Ishikawa (cell line): ENCODE measurements around the gene POLD2.

ENCODE experiments used
- CEBPB ChIP-seq: IDR thresholded peaks from 2 replicates; pipeline ENCODE4 v1.6.1; 2012
- CREB1 ChIP-seq: IDR thresholded peaks from 2 replicates; pipeline ENCODE4 v1.6.1; 2012; ENCODE audit warnings: low read depth
- EGR1 ChIP-seq: IDR thresholded peaks from 2 replicates; pipeline ENCODE4 v1.6.1; 2012
- EP300 ChIP-seq: IDR thresholded peaks from 2 replicates; pipeline ENCODE4 v1.6.1; 2012; ENCODE audit warnings: borderline replicate concordance
- FOXM1 ChIP-seq: IDR thresholded peaks from 2 replicates; pipeline ENCODE4 v1.6.1; 2012; ENCODE audit warnings: low read depth, borderline replicate concordance
- MAX ChIP-seq: IDR thresholded peaks from 2 replicates; pipeline ENCODE4 v1.6.1; 2012
- NFIC ChIP-seq: IDR thresholded peaks from 2 replicates; pipeline ENCODE4 v1.6.1; 2012
- RAD21 ChIP-seq: IDR thresholded peaks from 2 replicates; pipeline ENCODE4 v1.6.1; 2012; ENCODE audit warnings: low read depth
- REST ChIP-seq: IDR thresholded peaks from 2 replicates; pipeline ENCODE4 v1.6.1; 2012; ENCODE audit warnings: low read depth, mild to moderate bottlenecking
- TAF1 ChIP-seq: IDR thresholded peaks from 2 replicates; pipeline ENCODE4 v1.6.1; 2012; ENCODE audit warnings: low read depth, mild to moderate bottlenecking
- TCF12 ChIP-seq: IDR thresholded peaks from 2 replicates; pipeline ENCODE4 v1.6.1; 2012; ENCODE audit warnings: low read depth
- TEAD4 ChIP-seq: IDR thresholded peaks from 2 replicates; pipeline ENCODE4 v1.6.1; 2012
- USF1 ChIP-seq: IDR thresholded peaks from 2 replicates; pipeline ENCODE4 v1.6.1; 2012
- YY1 ChIP-seq: IDR thresholded peaks from 2 replicates; pipeline ENCODE4 v1.6.1; 2012; ENCODE audit warnings: low read depth
- ZBTB7A ChIP-seq: IDR thresholded peaks from 2 replicates; pipeline ENCODE4 v1.6.1; 2012; ENCODE audit warnings: low read depth

The POLD2 gene

GRCh38 chr7:44145969-44146911 lies 22.9 kb upstream of the POLD2 start:
- TF ChIP-seq TCF12 (no peak), EP300 (no peak), USF1 (no peak), CEBPB (no peak), TEAD4 (no peak), CREB1 (no peak), NFIC (no peak), YY1 (no peak)

- TF ChIP-seq EGR1 (no peak), TAF1 (no peak), RAD21 (no peak), EP300 (no peak), CEBPB (no peak)
Measured at GRCh38 chr7:44145479-44145968, 22.2 kb upstream of the POLD2 start.

- TF ChIP-seq CEBPB: no peak
Measured at GRCh38 chr7:44144968-44145478, 21.7 kb upstream of the POLD2 start.

GRCh38 chr7:44144426-44144967 lies 21.1 kb upstream of the POLD2 start:
- no peak for TF ChIP-seq YY1
- TF ChIP-seq FOXM1: no peak
- no peak for TF ChIP-seq REST
- no peak for TF ChIP-seq CEBPB
- TF ChIP-seq EGR1: no peak
- no peak for TF ChIP-seq TAF1
- no peak for TF ChIP-seq TCF12
- no peak for TF ChIP-seq ZBTB7A
- TF ChIP-seq EP300: no peak
- no peak for TF ChIP-seq CREB1
- TF ChIP-seq TEAD4: no peak
- no peak for TF ChIP-seq RAD21
- TF ChIP-seq NFIC: no peak
- TF ChIP-seq MAX: no peak
- TF ChIP-seq USF1: no peak

GRCh38 chr7:44143646-44144250 lies 20.4 kb upstream of the POLD2 start:
- TF ChIP-seq EP300: no peak
- no peak for TF ChIP-seq MAX
- no peak for TF ChIP-seq EGR1
- TF ChIP-seq RAD21: no peak
- TF ChIP-seq REST: no peak
- no peak for TF ChIP-seq USF1
- no peak for TF ChIP-seq ZBTB7A
- TF ChIP-seq CREB1: no peak
